ENCODE results near the gene MTUS2. TPM values are rescaled to one million over a fixed set of nuclear protein-coding genes. Genes with fewer than 3 reads are reported as not detected.
"Not testable (repeated sequence)": the region's sequence is repeated elsewhere in the genome, so short reads cannot be mapped to it uniquely, and the experiment has no call there.

Gene MTUS2
- polyA plus RNA-seq, 3 donors, result 0.55 to 0.90 (median 0.69) TPM

DNA sequence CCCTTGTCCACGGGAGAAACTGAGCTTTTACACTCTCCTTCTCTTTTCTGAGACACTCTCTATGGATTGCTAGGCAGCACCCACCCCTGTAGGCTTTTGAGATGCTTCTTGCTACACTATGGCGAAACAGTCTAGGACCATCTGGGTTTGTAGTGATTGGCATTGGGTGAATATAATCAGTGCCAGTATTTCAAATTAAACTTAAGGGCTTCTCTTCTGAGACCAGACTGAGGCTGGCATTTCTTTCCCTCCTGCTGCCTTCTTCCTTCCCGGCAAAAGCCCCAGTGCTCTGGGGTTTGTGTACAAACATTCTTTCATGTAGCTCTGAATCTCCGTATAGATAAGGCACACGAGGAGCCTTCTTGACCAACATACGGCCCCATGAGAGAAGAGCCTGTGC lies 498.6 kb downstream of the MTUS2 start:
- no peak for DNase-seq

DNA sequence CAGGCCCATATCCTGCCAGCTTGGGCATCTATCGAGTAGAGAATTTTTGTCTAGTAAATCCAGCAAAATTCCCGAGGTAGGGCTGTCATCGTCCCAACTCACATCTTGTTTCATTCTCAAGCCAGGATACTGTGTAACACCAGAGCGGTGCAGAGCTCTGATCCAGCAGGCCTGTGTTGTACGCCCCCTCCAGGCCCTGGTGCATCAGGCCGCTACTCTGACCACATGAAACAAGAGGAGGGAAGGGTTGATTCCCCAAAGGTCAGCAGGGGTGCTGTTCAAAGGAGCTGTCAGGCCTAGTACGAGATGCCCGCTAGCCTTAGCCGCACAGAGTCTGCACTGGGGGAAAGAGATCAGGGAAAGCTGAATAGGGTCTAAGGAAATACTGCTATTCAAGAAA lies 499.3 kb downstream of the MTUS2 start:
- DNase-seq, result no peak

DNA sequence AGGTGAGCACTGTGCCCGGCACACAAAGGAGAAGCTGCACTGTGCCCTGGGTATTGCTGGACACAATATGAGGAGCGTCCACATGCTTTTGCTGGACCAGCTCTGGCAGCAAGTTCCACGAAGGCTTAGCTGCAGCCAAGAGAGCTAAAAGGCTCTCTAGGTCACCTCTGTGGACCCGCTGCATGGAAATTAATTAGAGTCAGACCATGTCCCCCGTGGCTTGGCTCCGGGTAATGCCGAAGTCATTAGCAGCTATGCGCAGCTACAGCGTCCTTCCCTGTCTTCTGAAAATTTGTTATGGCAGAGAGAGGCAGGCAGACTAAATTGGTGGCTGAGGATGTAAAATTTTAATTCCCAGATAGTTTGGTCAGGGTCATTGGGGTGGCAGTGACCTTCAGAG lies 503.8 kb downstream of the MTUS2 start:
- DNase-seq, result no peak

DNA sequence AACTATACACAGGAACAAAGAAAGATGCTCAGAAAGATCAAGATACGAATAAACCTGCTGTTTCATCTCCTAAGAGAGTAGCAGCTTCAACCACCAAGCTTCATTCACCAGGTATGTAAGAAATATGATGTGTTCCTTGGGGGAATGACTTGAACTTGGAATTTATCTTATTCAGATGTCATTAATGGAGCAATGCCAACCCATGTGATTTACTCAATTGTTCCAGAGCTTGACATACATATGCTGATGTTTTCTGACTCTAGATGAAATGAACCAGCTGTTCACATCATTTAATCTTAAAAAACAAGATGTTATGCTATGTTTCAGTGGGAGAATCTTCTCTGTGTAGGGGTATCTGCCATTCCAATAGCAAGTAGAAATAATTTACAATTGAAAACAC lies 504.5 kb downstream of the MTUS2 start:
- DNase-seq, result no peak

DNA sequence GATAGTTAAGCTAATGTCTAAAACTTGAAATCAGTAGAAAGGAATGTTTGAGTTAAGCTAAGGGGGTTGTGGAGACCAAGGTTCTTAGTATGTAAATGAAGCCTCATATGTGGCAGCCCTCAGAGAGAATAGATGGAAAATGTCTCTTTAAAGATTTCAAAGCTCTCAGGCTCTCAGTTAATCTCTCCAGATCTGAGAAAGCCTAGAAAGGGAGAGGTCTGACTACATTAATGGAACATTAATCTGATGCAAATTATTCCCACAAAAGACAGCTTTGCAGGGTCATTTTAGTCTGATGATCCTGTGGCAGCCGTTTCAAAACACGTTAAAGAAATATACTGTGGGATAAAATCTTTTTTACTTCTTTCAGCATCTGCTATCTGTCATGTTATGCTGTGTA lies 508.4 kb downstream of the MTUS2 start:
- no peak for DNase-seq

DNA sequence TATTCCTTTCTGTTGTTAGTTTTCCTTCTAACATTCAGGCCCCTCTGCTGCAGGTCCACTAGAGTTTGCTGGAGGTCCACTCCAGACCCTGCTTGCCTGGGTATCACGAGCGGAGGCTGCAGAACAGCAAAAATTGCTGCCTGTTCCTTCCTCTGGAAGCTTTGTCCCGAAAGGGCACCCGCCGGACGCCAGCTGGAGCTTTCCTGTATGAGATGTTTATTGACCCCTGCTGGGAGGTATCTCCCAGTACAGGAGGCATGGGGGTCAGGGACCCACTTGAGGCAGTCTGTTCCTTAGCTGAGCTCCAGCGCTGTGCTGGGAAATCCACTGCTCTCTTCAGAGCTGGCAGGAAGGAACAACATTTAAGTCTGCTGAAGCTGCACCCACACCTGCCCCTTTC lies 516.2 kb downstream of the MTUS2 start:
- DNase-seq, result no peak

DNA sequence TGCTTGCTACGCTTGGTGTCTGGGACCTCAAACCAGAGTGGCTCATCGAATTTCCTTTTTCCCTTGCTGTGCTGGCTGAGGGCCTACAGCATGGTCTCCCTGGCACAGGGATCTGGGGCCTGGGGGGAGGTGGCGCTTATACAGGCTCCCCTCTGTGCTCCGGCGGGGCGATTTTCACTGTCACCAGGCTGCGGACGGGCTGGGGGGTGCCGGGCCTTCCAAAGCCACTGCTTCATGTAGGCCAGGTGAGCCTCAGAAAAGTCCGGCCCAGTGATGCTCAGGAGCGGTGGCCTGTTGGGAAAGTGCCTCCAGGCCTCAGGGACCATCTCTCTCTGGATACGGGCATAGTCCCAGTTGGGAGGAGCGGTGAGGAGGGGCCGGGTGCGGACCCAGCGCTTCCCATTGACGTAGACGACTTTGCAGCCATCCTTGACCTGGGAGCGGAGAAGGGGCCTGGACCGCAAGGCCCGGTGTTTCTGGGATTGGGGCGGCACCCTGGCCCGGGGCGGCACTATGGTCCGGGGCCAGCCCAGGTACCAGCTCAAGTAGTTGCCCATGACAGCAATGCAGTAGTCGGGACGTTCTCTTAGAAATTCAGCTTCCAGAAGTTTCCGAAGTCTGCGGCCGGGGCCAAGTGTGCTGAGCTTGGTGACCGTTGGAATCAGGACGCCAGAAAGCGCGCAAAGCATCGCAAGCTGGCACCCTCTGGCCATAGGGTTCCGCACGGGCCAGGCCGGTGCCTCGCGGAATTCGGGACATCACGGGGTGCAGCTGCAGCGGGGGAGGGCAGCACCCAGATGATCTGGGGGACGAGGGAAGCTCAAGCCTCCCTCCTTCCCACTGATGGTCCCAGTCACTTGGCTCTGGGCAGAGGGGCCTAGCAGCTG lies 519.5 kb downstream of the MTUS2 start:
- DNase-seq, result no peak

DNA sequence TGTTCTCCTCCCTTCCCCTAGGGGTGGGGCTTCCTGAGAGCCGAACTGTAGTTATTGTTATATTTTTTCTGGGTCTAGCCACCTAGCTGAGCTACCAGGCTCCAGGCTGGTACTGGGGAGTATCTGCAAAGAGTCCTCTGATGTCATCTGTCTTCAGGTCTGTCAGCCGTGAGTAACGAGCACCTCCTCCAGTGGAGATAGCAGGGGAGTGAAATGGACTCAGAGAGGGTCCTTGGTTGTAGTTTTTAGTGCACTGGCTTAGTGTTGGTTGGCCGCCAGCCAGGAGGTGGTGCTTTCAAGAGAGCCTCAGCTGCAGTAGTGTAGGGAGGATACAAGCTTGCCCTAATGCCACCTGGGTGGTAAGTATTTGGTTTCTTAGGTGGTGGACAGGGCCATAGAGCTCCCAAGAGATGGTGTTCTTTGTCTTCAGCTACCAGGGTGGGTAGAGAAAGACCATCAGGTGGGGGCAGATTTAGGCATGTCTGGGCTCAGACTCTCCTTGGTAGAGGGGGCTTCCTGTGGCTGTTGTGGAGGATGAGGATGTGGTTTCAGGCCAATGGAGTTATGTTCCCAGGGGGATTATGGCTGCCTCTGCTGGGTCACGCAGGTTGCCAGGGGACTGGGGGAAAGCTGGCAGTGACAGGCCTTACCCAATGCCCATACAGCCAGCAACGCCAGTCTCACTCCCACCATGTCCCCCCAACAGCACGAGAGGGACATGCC lies 525.9 kb downstream of the MTUS2 start:
- DNase-seq, result not testable (repeated sequence)

DNA sequence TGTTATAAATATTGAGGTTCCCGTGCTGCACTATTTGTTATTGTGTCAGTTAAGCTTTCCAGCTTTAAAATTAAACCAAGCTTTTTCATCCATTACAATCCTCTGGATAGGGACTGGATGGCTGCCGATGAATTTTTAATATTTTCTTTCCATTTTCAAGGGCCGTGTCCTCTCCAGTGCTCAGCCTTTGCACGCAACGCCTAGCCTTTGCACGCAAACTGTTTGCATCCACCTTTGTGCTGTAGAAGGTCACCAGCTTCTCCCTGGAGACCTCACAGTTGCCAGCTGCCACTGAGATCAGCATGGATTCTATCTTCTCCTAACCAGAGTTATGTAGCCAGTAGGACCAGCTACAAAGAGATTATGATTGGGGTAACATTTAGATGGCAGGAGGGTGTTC lies 534.9 kb downstream of the MTUS2 start:
- no peak for DNase-seq

DNA sequence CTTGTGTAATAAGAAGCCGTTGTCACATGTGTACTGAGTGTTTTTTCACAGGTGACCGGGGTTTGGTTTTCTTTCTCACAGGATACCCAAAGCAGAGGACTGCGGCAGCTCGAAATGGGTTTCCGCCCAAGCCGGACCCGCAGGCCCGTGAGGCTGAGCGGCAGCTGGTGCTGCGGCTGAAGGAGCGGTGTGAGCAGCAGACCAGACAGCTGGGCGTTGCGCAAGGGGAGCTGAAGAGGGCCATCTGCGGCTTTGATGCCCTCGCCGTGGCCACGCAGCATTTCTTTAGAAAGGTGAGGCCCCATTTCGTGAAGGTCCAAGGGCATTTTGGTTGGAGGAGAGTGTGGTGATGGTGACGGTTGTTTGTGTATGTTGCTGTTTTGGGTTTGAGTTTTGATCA lies 539.0 kb downstream of the MTUS2 start:
- DNase-seq, result no peak

DNA sequence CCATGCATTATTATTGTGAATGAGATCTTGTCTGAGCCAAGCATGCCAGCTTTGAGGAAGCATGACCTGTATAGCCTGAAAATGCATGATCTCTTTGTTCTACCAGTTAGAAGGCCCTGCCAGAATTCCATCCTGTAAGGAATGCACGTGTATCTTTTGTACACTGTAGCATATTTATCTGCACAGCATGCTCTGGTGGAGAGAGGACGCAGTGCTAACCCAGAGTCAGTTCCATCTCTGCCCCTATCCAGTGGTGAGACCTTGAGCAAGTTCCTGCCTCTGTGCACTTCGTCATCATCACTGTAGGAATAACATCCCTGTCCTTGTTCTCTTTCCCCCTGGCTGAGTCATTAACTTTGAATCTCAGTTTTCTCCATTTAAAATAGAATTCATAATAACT lies 541.6 kb downstream of the MTUS2 start:
- no peak for DNase-seq

DNA sequence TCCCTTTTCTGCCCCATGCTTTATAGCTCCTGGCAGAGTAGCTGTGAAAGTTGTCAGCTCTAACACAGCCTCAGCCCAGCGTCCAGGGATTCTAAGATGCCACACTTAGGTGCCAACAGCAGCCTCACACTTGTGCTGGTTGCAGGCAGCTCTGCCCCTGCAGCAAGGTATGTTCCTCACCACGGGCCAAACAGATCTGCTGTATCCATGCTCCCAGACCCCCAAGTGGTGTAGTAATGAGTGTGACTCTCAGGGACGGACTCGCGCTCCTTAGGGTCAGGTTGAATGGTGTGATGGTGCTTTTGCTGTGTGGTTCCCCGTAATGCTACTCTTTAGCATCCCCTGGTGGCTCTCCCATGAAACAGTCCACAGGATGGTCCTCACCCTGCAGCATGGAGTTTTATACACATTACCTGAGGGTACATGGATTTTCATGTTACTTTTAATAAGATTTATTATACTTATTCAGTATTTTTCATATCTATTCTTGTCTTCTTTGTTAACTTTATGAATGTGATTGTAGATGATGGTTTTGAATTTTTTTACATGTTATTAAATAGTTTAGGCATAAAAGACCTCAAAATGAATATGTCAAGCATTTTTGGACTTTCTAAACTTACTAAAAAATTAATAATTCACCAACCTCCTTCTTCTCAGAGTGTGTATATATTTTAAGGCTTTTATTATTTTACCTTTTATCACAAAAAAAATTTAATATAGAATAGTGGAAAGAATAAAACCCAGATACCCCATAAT lies 542.9 kb downstream of the MTUS2 start:
- peak; percentile 54 for DNase-seq

DNA sequence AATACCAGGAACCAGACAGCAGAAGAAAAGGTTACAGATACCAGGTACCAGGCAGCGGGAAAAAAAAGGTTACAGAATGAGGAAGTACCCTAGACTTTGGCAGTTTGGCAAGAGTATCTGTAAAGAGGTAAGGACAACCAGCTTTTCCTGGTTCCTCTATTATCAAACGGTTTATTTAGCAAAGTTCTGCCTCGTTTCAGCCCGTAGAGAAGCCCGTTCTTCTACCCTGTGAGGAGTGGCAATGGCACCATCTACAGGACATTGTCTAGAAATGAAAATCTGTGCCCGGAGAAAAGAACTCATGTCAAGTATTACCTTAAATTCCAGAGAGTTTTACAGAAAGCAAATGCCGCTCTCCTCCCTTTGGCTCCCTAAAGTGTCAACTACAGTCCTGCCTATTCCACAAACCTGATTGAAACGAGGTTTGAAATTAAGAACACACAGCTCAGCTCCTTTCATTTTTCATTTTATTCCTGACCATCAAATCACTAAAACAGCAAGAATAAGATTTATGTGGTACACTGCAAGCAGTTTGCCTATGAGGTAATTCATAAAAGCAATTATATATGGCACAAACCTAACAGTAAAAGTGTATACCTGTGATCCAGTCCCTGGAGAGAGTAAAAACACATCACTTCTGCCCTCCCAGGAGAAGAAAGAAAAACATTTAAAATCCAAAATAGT lies 549.1 kb downstream of the MTUS2 start:
- DNase-seq, result peak; percentile 53

DNA sequence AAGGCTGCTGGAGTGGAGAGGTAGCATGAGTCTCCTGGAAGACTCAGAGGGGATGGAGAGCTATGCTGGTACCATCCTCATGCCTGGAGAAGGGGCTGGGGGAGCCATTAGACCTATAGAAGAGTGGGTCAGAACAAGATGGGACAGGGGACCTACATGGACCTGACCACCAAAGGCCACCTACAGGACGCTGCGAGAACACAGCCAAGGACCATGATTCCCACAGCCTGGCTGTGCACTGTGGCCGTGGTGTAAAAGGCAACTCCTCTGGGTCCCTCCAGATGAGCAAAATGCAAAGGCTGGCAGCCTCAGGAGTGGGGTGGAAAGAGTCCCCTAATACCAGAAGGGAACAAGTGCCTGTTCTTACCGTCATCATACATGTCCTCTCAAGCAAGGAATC lies 559.1 kb downstream of the MTUS2 start:
- no peak for DNase-seq

DNA sequence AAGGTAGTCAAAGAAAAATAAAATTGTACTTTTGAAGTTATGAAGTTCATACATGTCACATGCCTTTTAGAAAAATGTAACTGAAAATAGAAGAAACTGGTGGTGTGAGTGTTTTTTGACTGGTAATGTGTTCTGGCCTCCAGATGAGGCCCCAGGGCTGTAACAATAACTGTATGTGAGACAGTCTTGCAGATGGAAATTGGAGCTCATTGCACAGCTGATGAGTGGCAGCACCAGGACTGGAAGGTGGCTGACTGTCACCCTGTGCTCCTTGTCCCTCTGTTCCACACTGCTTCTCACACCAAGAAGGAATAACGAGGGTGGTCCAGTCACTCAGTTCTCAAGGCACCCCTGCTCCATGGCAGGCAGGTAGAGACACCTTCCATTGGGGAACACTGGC lies 559.7 kb downstream of the MTUS2 start:
- no peak for DNase-seq

DNA sequence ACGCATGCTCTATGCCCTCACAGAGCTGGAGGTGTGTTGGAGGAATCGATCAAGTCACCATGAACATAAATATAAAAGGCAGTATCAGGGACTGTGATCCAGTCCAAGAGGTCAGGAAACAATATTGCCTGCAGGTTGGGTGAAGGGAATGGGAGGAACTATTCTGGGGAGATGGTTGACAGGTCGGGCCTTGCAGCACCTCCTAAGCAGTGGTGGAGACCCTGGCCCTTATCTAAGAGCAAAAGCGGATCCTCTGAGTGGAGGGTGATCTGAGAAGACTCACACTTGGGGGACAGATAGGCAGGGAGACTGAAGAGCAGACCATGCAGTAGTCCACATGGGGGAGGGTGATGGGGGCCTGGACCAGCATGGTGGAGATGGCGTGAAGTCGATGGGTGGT lies 561.9 kb downstream of the MTUS2 start:
- DNase-seq, result no peak

DNA sequence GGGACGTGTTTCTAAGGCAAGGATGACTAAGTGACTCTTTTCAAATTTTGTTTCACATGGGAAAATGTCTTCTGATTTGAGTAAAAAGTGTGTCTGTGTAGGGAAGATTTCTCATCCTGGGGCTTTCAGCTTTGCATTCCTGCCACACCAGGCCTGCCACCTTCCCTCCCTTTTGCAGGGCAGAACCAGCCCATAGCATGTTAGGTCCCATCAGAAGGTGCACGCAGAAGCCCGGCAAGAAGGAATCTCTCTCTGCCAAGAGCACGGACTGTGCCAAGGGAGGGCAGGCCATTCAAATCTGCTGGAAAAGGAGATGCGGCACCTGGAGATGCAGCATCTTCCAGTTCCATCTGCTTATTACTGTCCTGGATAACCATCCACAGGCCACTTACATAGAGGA lies 563.3 kb downstream of the MTUS2 start:
- no peak for DNase-seq

DNA sequence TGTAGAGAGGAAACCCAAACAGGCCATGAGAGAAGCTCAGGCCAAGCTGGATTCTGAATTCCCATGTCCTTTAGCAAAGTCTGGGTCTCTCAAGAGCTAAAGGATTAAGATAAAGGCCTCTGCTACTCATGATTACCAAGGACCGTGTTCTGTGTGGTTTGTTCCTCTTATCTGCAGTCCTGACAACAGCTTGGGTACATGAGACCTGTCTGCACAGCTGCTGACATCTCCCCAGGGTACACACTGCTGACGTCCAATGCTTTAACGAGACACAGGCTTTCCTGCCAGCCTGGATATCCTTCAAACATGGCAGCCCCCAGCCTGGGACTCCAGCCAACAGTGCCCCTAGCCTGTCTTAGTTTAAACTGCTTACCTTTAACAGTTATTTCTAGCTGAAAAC lies 564.3 kb downstream of the MTUS2 start:
- no peak for DNase-seq

DNA sequence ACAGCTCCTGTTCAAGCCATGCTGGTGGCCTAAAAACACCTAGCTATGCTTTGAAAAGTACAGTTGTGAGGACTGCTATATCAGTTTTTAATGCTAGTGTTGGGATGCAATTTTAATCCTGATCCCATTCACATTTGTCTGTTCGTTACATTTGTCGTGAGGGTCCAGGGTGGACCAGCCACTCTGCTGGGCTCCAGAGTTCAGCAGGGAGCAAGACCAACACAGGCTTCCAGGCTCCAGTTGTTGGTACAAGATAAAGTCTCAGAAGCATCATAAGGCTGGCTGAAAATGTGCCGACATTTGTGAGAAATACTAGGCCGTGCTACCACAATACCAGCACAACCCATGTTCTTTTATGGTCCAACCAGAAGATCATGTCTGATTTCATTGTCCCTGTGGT lies 564.7 kb downstream of the MTUS2 start:
- DNase-seq, result no peak

DNA sequence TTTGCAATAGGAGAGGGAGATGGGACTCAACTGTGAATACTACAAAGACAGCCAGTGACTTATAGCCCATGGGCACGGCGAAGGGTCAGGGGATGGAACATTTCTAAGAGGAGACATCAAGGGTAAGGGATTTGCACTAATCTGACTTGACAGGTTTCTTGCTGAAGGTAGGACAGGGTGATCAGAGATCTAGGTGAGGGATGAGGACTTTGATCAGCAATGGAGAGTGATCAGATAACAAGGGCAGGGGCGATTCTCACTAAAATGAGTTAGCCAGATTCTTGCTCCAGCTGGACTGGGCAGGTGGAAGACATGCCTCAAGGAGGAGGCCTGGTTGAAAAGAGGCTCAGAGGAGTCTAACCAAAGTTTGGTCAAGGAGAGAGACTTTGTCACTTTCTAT lies 566.1 kb downstream of the MTUS2 start:
- DNase-seq, result no peak

DNA sequence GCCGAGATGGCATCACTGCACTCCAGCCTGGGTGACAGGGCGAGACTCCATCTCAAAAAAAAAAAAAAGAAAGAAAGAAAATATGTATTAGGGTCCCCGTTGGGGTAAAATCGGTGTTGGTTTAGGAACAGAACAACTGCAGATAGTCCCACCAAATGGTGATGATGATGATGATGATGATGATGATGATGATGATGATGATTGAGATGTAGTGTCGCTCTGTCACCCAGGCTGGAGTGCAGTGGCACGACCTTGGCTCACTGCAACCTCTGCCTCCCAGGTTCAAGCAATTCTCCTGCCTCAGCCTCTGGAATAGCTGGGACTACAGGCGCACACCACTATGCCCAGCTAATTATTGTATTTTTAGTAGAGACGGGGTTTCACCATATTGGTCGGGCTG lies 570.5 kb downstream of the MTUS2 start:
- not testable (repeated sequence) for DNase-seq

DNA sequence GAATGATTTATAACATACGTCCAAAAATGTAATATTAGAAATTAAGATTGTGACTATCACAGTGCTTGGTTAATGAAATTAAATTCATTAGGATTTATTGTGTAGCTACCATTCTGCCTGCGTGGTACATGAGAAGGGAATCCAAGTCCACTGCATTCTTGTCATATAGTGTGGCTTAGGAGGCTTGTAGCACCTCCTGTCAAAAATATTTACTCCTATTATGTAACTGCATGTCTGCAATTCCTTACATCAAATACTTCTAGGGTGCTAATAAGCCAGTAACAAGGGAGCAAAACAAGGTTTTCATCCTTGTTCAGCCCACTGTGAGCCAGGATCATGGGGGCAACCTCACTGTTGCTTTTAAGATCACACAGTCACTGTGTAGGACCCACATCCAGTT lies 576.3 kb downstream of the MTUS2 start:
- DNase-seq, result no peak
